AG04449 (cell line): Measurements from ENCODE around the gene PEX7.

Source experiments
- CTCF ChIA-PET: fragments of 350-600 bp; formaldehyde crosslinking; extraction: SDS; loops from one replicate; lab custom pipeline; 2021; ENCODE audit warnings: antibody characterized with exemption; lab: Yijun Ruan, JAX
- POLR2A ChIA-PET: fragments of 400-600, 350-600 bp; formaldehyde crosslinking; extraction: SDS; loops from one replicate; lab custom pipeline; 2020; ENCODE audit warnings: antibody characterized with exemption, inconsistent platforms; lab: Yijun Ruan, JAX
- DNase-seq: peaks from one replicate; pipeline ENCODE4 v3.0.0-alpha.2; 2010; ENCODE audit warnings: low read depth, low spot score
- H3K4me3 ChIP-seq: 2 replicates; pipeline ENCODE4 v1.5.1; 2011; ENCODE audit warnings: low read depth, mild to moderate bottlenecking, control low read depth, low read length
- CTCF ChIP-seq: IDR thresholded peaks from one replicate; pipeline ENCODE4 v1.5.1; 2011; ENCODE audit warnings: mild to moderate bottlenecking, moderate library complexity, low read length, control low read depth, inconsistent platforms; ENCODE audit not compliant: insufficient read depth; ENCODE audit errors: missing control alignments

PEX7 gene

GRCh38 chr6:136792410-136793262 is 29.8 kb upstream of the PEX7 start, which contains the start of gene MAP3K5:
TSS of gene MAP3K5 (minus strand) at chr6:136792477. CDS start at chr6:136792157, 320 bp downstream.
- peak; percentile 98 for TF ChIP-seq CTCF
- H3K4me3 ChIP-seq = peak within 1 kb of the TSS; percentile 86
- ChIA-PET POLR2A (interaction anchor here (0.6 to 1.5 kb wide), 5 partner anchors 18 to 503 kb away, joined by 3 to 11 read pairs (median 3); partner anchors contain the start of gene BCLAF1), CTCF (interaction anchor here (0.6 to 8.5 kb wide), 73 partner anchors 10 to 1342 kb away, joined by 3 to 351 read pairs (median 5); partner anchors contain the start of genes BCLAF1, MAP7 and PEX7)
- DNase-seq = no peak

GRCh38 chr6:136793363-136793762 is 29.0 kb upstream of the PEX7 start:
- POLR2A ChIA-PET = interaction anchor here (1.4 kb wide), 1 partner anchor 18 kb away, joined by 5 read pairs; no protein-coding TSS in a partner anchor
- TF ChIP-seq CTCF = no peak
- no peak for DNase-seq
- CTCF ChIA-PET = interaction anchor here (0.8 to 8.5 kb wide), 24 partner anchors 9 to 237 kb away, joined by 3 to 351 read pairs (median 10); no protein-coding TSS in a partner anchor
- H3K4me3 ChIP-seq = peak overlapping the region; percentile 86

GRCh38 chr6:136795386-136795785 is 27.0 kb upstream of the PEX7 start:
- ChIA-PET CTCF (interaction anchor here (1.0 to 4.4 kb wide), 5 partner anchors 10 to 211 kb away, joined by 3 to 67 read pairs (median 3); no protein-coding TSS in a partner anchor), POLR2A (interaction anchor here (0.6 kb wide), 1 partner anchor 218 kb away, joined by 3 read pairs; no protein-coding TSS in a partner anchor)
- H3K4me3 ChIP-seq = no peak overlapping the region
- DNase-seq = no peak
- no peak for TF ChIP-seq CTCF

- DNase-seq = no peak
- ChIA-PET POLR2A (no interaction called here), CTCF (interaction anchor here (0.8 to 4.4 kb wide), 3 partner anchors 14 to 214 kb away, joined by 3 to 67 read pairs (median 3); no protein-coding TSS in a partner anchor)
- TF ChIP-seq CTCF = no peak
- no peak overlapping the region for H3K4me3 ChIP-seq
These were observed 26.4 kb upstream of the PEX7 start for GRCh38 chr6:136795996-136796395.

GRCh38 chr6:136798044-136798443 is 24.3 kb upstream of the PEX7 start:
- CTCF ChIA-PET = interaction anchor here (1.5 kb wide), 1 partner anchor 154 kb away, joined by 4 read pairs; no protein-coding TSS in a partner anchor
- DNase-seq = no peak
- POLR2A ChIA-PET = no interaction called here
- H3K4me3 ChIP-seq = no peak overlapping the region
- TF ChIP-seq CTCF = no peak
